HepG2 (cell line): ENCODE results near the gene TGM1. TPM values are rescaled to one million over a fixed set of nuclear protein-coding genes. Genes with fewer than 3 reads are reported as not detected.
A peak's percentile ranks its signal among the peaks of the same experiment; 100 is the strongest.

Source experiments
- ATAC-seq: fragments of 200-7000 bp; cut with Tn5 transposase; 3 replicates; pipeline ENCODE4 v1.9.1; 2020; ENCODE audit warnings: mild to moderate bottlenecking, moderate library complexity
- BruUV-seq: library from RNA; stranded (reverse); fragments of 400-500 nt; replicated peaks from 2 replicates; lab custom pipeline; 2021; lab: Mats Ljungman, UMichigan
- CTCF ChIA-PET: fragments of 300-600 bp; formaldehyde crosslinking; extraction: SDS; loops from one replicate; lab custom pipeline; 2021; ENCODE audit warnings: low total read pairs, inconsistent platforms, low intra/inter-chr PET ratio; lab: Yijun Ruan, JAX
- POLR2A ChIA-PET: fragments of 350-600 bp; sonication (Branson Sonifier 250); formaldehyde crosslinking; loops from one replicate; lab custom pipeline; 2020; ENCODE audit warnings: antibody characterized with exemption, inconsistent platforms; lab: Yijun Ruan, JAX
- DNase-seq: peaks from one replicate; pipeline ENCODE4 v3.0.0-alpha.2; 2015; ENCODE audit warnings: low spot score
- FAIRE-seq: peaks from 3 replicates; lab custom pipeline; 2011; peaks lifted over from hg19 to GRCh38; lab: Jason Lieb, UNC
- H2AFZ ChIP-seq: one replicate; pipeline ENCODE4 v1.6.1; 2011; ENCODE audit warnings: low read length, inconsistent platforms
- H3K27ac ChIP-seq: fragments of 300-600 bp; 3 replicates; pipeline ENCODE4 v1.8.0; 2011; ENCODE audit warnings: mixed run types, mild to moderate bottlenecking, mixed read lengths, low read length, inconsistent platforms; ENCODE audit not compliant: insufficient read depth; ENCODE audit errors: extremely low read length
- H3K27me3 ChIP-seq, 2 experiments: fragments of 200-600 bp in 1 of 2; 2 replicates in 1 of 2; 3 replicates in 1 of 2; pipeline versions ENCODE4 v1.6.0 to v1.8.0; 2011; ENCODE audit warnings: low read length in 2 of 2, mild to moderate bottlenecking in 2 of 2, moderate library complexity in 2 of 2, inconsistent platforms in 1 of 2; ENCODE audit not compliant: insufficient read depth in 2 of 2, control insufficient read depth in 1 of 2
- H3K36me3 ChIP-seq, 2 experiments: fragments of 200-600 bp in 1 of 2; replicated peaks in 1 of 2; 2 replicates in 1 of 2; 3 replicates in 1 of 2; pipeline versions ENCODE4 v1.5.1 to v1.8.0; 2011; ENCODE audit warnings: low read length in 2 of 2, inconsistent platforms in 1 of 2; ENCODE audit not compliant: insufficient read depth in 2 of 2, control insufficient read depth in 1 of 2
- H3K4me1 ChIP-seq: 2 replicates; pipeline ENCODE4 v1.5.1; 2012; ENCODE audit warnings: low read length, inconsistent platforms; ENCODE audit not compliant: insufficient read depth
- H3K4me2 ChIP-seq: 2 replicates; pipeline ENCODE4 v1.6.0; 2011; ENCODE audit warnings: low read depth, low read length, inconsistent platforms
- H3K4me3 ChIP-seq, 3 experiments: fragments of 200-600 bp in 1 of 3; sonication (generic), shearing (Covaris generic) in 1 of 3; replicated peaks in 1 of 3; 2 replicates each; pipeline ENCODE4 v1.5.1; 2011 to 2016; ENCODE audit warnings: low read length in 3 of 3, inconsistent platforms in 2 of 3, low read depth in 2 of 3, mild to moderate bottlenecking in 2 of 3, control low read depth in 1 of 3, mixed read lengths in 1 of 3; ENCODE audit not compliant: insufficient read depth in 1 of 3
- H3K79me2 ChIP-seq: one replicate; pipeline ENCODE4 v1.6.1; 2011; ENCODE audit warnings: low read length, inconsistent platforms; ENCODE audit not compliant: insufficient read depth
- H3K9ac ChIP-seq: 2 replicates; pipeline ENCODE4 v1.6.0; 2011; ENCODE audit warnings: mild to moderate bottlenecking, low read depth, low read length, inconsistent platforms; ENCODE audit not compliant: insufficient read depth
- H3K9me3 ChIP-seq: 2 replicates; pipeline ENCODE4 v1.5.1; 2012; ENCODE audit warnings: mild to moderate bottlenecking, low read length
- H4K20me1 ChIP-seq: 2 replicates; pipeline ENCODE4 v1.6.0; 2011; ENCODE audit warnings: inconsistent platforms, mild to moderate bottlenecking, low read length, moderate library complexity; ENCODE audit not compliant: insufficient read depth
- HOXA9 ChIP-seq: sonication (generic); formaldehyde crosslinking; IDR thresholded peaks from 2 replicates; pipeline ENCODE4 v1.8.1; 2022; ENCODE audit warnings: missing genetic modification reagents, mild to moderate bottlenecking, moderate library complexity, borderline replicate concordance
- NFKB2 ChIP-seq: sonication (generic); formaldehyde crosslinking; IDR thresholded peaks from 2 replicates; pipeline ENCODE4 v1.4.0; 2020; ENCODE audit warnings: missing genetic modification reagents, borderline replicate concordance
- PAF1 ChIP-seq: IDR thresholded peaks from 2 replicates; pipeline ENCODE4 v1.6.1; 2016; ENCODE audit warnings: missing genetic modification reagents, missing compliant biosample characterization
- PHF21A ChIP-seq: sonication (generic); formaldehyde crosslinking; IDR thresholded peaks from 2 replicates; pipeline ENCODE4 v1.5.0; 2020; ENCODE audit warnings: mild to moderate bottlenecking, missing genetic modification reagents
- RBM22 ChIP-seq: fragments of 200-400 bp; formaldehyde crosslinking; optimal IDR thresholded peaks from 2 replicates; pipeline ENCODE3; 2017; ENCODE audit warnings: mild to moderate bottlenecking, low read length, moderate library complexity
- ZNF563 ChIP-seq: sonication (generic); formaldehyde crosslinking; IDR thresholded peaks from 2 replicates; pipeline ENCODE4 v1.8.0; 2022; ENCODE audit warnings: mild to moderate bottlenecking, moderate library complexity, missing genetic modification reagents
- WGBS: methylation state at CpG from one replicate; pipeline ENCODE4 v1.1.6; 2017; ENCODE audit warnings: low lambda C conversion rate; 5-methylcytosine and 5-hydroxymethylcytosine counted together
- in situ Hi-C: cut with HindIII; loops from 2 replicates; pipeline ENCODE4 v1.10.0; 2017; ENCODE audit warnings: low pct_unique_long_range_greater_than_20kb; ENCODE audit not compliant: extremely low pct_ligation_motif_present
- intact Hi-C: fragments of 100-400 bp; cut with micrococcal nuclease; formaldehyde crosslinking; loops from one replicate; pipeline ENCODE4 v1.10.0; 2022; ENCODE audit not compliant: unreplicated experiment
- polyA plus RNA-seq, 8 experiments: library from polyadenylated mRNA; depleted of rRNA in 3 of 8; stranded (reverse) in 7 of 8; unstranded in 1 of 8; fragments of >200 nt; fragmentation: Illumina TruSeq in 4 of 8; extraction: Trizol in 4 of 8; gene quantifications; 2 replicates each; pipeline versions ENCODE4 v1.2.1 to v1.2.3, GENCODE V29; 2011 to 2016; ENCODE audit warnings: low read depth in 4 of 8, missing spikeins in 1 of 8, mixed read lengths in 1 of 8; ENCODE audit not compliant: insufficient read depth in 1 of 8
- total RNA-seq, 5 experiments: library from RNA; depleted of rRNA; stranded (reverse); fragments of >200 nt; fragmentation: Illumina TruSeq; extraction: Trizol; gene quantifications; 2 replicates each; pipeline ENCODE4 v1.2.3, GENCODE V29; 2016; ENCODE audit warnings: low read depth in 1 of 5
- TF ChIP-seq, protein P1 (sequence below): sonication (generic); formaldehyde crosslinking; conservative IDR thresholded peaks from 2 replicates; pipeline ENCODE4 v1.8.1; 2023; ENCODE audit warnings: missing genetic modification reagents
- TF ChIP-seq, protein P2 (sequence below): sonication (generic); formaldehyde crosslinking; IDR thresholded peaks from 2 replicates; pipeline ENCODE4 v1.5.0; 2020; ENCODE audit warnings: missing genetic modification reagents
- TF ChIP-seq, protein P3 (sequence below): conservative IDR thresholded peaks from 2 replicates; pipeline ENCODE4 v1.6.1; 2018; ENCODE audit warnings: missing genetic modification reagents
- TF ChIP-seq, protein P4 (sequence below): sonication (generic); formaldehyde crosslinking; IDR thresholded peaks from 2 replicates; pipeline ENCODE4 v1.8.1; 2023; ENCODE audit warnings: mild to moderate bottlenecking, missing genetic modification reagents

TGM1 gene
- total and polyA plus RNA-seq, 2 of the 13 experiments (the other 11 are each of a cell fraction or from before 2014, with no cell fraction given) = 3.2 to 10.6 TPM

DNA sequence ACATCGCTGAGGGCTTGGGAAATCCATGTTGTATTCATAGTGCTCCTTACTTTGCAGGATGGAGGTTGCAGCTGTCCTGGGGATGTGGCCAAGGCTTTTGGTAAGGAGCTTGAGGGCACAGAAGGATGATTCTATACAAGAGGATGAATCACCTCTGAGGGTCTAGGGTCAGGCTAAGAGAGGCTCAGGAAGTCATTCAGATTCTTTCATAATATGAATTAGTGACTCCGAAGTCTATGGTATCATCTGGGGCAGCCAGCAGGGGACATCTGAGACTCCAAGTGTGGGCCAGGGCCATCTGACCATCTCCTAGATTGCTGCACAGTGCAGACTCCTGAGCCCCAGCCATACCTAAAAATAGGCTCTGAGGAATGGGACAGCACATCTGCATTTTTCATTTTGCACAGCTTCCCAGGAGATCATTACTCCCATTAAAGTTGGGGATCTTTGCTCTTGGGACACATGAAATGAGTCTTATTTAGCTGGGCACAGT lies 25.5 kb downstream of the TGM1 start (continued):
- TF ChIP-seq, protein P1, sequence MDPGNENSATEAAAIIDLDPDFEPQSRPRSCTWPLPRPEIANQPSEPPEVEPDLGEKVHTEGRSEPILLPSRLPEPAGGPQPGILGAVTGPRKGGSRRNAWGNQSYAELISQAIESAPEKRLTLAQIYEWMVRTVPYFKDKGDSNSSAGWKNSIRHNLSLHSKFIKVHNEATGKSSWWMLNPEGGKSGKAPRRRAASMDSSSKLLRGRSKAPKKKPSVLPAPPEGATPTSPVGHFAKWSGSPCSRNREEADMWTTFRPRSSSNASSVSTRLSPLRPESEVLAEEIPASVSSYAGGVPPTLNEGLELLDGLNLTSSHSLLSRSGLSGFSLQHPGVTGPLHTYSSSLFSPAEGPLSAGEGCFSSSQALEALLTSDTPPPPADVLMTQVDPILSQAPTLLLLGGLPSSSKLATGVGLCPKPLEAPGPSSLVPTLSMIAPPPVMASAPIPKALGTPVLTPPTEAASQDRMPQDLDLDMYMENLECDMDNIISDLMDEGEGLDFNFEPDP (CRISPR knock-in tag) = peak; percentile 92; the same call in 1 of the 2 replicates

DNA sequence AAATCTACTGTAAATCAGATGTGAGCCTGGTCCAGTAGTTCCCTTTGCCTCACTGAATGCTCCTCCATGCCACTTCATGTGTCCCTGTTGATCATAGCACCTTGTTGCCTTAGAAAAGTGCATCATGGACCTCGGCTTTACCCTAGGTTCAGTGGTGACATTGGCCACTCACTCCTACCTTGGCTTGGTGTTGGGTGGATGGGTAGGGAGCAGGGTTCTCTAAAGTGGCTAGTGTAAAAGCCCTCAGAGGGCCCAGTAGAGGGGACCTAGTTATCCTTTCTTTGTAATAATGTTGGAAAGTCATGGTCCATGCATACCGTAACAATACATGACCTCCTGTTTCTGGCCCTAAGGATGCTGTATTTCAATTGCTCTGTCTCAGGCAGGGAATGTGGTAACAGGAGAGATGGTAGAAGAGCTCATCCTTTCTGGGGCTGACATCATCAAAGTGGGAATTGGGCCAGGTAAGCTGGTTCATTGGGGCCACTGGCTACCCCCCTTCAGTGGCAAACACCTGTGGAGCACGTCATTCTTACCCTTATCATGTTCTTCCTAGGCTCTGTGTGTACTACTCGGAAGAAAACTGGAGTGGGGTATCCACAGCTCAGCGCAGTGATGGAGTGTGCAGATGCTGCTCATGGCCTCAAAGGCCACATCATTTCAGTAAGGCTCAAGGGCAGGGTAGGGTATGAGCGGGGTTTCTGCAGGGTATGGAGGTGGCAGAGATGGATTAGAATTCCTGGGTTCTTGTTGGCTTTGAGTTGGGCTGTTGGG lies 26.1 kb downstream of the TGM1 start:
- Histone ChIP-seq H3K36me3 (peaks cover 44 to 70% of the 10 kb centered on the region in 2 experiments), H3K4me1 (peaks cover 47% of the 10 kb centered on the region), H3K27me3 (no peaks in the 10 kb centered on the region; a peak in 1 of 5 replicates), H3K79me2 (peaks cover 39% of the 10 kb centered on the region), H3K27ac (no peak overlapping the region), H3K9ac (no peak overlapping the region), H3K9me3 (no peaks in the 10 kb centered on the region), H3K4me2 (no peak overlapping the region), H2AFZ (no peak overlapping the region), H4K20me1 (peaks cover 5% of the 10 kb centered on the region; the same call in 1 of the 2 replicates), H3K4me3 (no peak overlapping the region)
- in situ Hi-C loops = no loop called here
- ATAC-seq (no peak), DNase-seq (no peak), FAIRE-seq (no peak)
- CTCF ChIA-PET = no interaction called here
- 99% methylated on average over 6 of the region's 6 CpGs for WGBS
- POLR2A ChIA-PET = interaction anchor here (1.1 to 18.0 kb wide), 6 partner anchors 8 to 122 kb away, joined by 3 to 850 read pairs (median 44); partner anchors contain the start of genes CHMP4A, CIDEB, DCAF11 and DHRS1
- intact Hi-C loops = loop anchor here (10.0 kb wide), 1 partner anchor 1188 kb away; no protein-coding TSS in a partner anchor
- no TSS peak for BruUV-seq
- TF ChIP-seq, protein P2, sequence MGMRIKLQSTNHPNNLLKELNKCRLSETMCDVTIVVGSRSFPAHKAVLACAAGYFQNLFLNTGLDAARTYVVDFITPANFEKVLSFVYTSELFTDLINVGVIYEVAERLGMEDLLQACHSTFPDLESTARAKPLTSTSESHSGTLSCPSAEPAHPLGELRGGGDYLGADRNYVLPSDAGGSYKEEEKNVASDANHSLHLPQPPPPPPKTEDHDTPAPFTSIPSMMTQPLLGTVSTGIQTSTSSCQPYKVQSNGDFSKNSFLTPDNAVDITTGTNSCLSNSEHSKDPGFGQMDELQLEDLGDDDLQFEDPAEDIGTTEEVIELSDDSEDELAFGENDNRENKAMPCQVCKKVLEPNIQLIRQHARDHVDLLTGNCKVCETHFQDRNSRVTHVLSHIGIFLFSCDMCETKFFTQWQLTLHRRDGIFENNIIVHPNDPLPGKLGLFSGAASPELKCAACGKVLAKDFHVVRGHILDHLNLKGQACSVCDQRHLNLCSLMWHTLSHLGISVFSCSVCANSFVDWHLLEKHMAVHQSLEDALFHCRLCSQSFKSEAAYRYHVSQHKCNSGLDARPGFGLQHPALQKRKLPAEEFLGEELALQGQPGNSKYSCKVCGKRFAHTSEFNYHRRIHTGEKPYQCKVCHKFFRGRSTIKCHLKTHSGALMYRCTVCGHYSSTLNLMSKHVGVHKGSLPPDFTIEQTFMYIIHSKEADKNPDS (CRISPR knock-in tag) = no peak
- TF ChIP-seq NFKB2 (CRISPR knock-in tag) (no peak), RBM22 (peak; percentile 17), PHF21A (CRISPR knock-in tag) (no peak), PAF1 (peak; percentile 68), HOXA9 (CRISPR knock-in tag) (0 out of 2 replicates have a peak, but pooled peaks have one; percentile 64), ZNF563 (CRISPR knock-in tag) (no peak)
- TF ChIP-seq, protein P3, sequence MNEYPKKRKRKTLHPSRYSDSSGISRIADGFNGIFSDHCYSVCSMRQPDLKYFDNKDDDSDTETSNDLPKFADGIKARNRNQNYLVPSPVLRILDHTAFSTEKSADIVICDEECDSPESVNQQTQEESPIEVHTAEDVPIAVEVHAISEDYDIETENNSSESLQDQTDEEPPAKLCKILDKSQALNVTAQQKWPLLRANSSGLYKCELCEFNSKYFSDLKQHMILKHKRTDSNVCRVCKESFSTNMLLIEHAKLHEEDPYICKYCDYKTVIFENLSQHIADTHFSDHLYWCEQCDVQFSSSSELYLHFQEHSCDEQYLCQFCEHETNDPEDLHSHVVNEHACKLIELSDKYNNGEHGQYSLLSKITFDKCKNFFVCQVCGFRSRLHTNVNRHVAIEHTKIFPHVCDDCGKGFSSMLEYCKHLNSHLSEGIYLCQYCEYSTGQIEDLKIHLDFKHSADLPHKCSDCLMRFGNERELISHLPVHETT (CRISPR knock-in tag) = no peak
- TF ChIP-seq, protein P4, sequence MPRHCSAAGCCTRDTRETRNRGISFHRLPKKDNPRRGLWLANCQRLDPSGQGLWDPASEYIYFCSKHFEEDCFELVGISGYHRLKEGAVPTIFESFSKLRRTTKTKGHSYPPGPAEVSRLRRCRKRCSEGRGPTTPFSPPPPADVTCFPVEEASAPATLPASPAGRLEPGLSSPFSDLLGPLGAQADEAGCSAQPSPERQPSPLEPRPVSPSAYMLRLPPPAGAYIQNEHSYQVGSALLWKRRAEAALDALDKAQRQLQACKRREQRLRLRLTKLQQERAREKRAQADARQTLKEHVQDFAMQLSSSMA = 0 out of 2 replicates have a peak, but pooled peaks have one; percentile 38
